ENCODE data around the gene ZFAND3.

ZFAND3 gene

GRCh38 chr6:38193481-38194281 is 374.2 kb downstream of the ZFAND3 start:
- DNase-seq: no peak

- no peak for DNase-seq
Observed at GRCh38 chr6:38194282-38194572, 374.7 kb downstream of the ZFAND3 start.

- DNase-seq: no peak
Observed at GRCh38 chr6:38194589-38194988, 375.1 kb downstream of the ZFAND3 start.

GRCh38 chr6:38195113-38195635 is 375.6 kb downstream of the ZFAND3 start:
- DNase-seq: no peak

- no peak for DNase-seq
Observed at GRCh38 chr6:38198219-38198618, 378.7 kb downstream of the ZFAND3 start.

Data from SHP77 treated with DMSO at 0.1 percent for 48 hours (cell line).